ENCODE data around the gene ERCC8.

- no peak for TF ChIP-seq REST (IDR thresholded peaks at IDR 0.05; ENCODE audit: borderline replicate concordance)
- TF ChIP-seq REST (CRISPR knock-in tag; IDR thresholded peaks at IDR 0.05; ENCODE audit: low read depth): no peak
- no peak for TF ChIP-seq CEBPZ (IDR thresholded peaks at IDR 0.05; ENCODE audit: borderline replicate concordance, low read depth, low read length)
- no peak for TF ChIP-seq USF2 (CRISPR knock-in tag; IDR thresholded peaks at IDR 0.05)
- TF ChIP-seq GATA2 (CRISPR knock-in tag; IDR thresholded peaks at IDR 0.05): no peak
- TF ChIP-seq RBBP5 (IDR thresholded peaks at IDR 0.05; ENCODE audit: borderline replicate concordance, insufficient read depth, low read length, poor library complexity, severe bottlenecking): no peak
- no peak for TF ChIP-seq ZC3H4 (CRISPR knock-in tag; IDR thresholded peaks at IDR 0.05; ENCODE audit: borderline replicate concordance)
- TF ChIP-seq CHD2 (IDR thresholded peaks at IDR 0.05; ENCODE audit: low read depth, low read length): no peak
- TF ChIP-seq DACH1 (IDR thresholded peaks at IDR 0.05; ENCODE audit: partially characterized antibody): no peak
- no peak for TF ChIP-seq JUNB (CRISPR knock-in tag; conservative IDR thresholded peaks at IDR 0.05)
- no peak for TF ChIP-seq TFAM (CRISPR knock-in tag; conservative IDR thresholded peaks at IDR 0.05)
- TF ChIP-seq E2F8 (IDR thresholded peaks at IDR 0.05; ENCODE audit: low read depth, partially characterized antibody): no peak
Observed at GRCh38 chr5:60955239-60955638, 10.4 kb upstream of the ERCC8 start.

Measured in K562 (cell line).